T-cell (primary cell): Measurements from ENCODE around the gene KATNBL1. TPM values are rescaled to one million over a fixed set of nuclear protein-coding genes. Genes with fewer than 3 reads are reported as not detected.
"Not testable (repeated sequence)": the region's sequence is repeated elsewhere in the genome, so short reads cannot be mapped to it uniquely, and the experiment has no call there.

Source experiments
- ATAC-seq, 4 experiments: fragments of 200-7000 bp in 3 of 4; fragments of 150-1000 bp in 1 of 4; cut with Tn5 transposase; replicated peaks in 1 of 4; 1 replicate in 3 of 4; 2 replicates in 1 of 4; pipeline ENCODE4 v1.10.0; 2021; ENCODE audit warnings: moderate library complexity in 3 of 4, mild to moderate bottlenecking in 2 of 4, moderate number of reproducible peaks in 1 of 4
- CTCF ChIA-PET, 2 donors: fragments of 300-600 bp; sonication (Branson Sonifier 250); formaldehyde crosslinking; loops; one replicate each; lab custom pipeline; 2022; ENCODE audit warnings: antibody characterized with exemption in 2 of 2; lab: Charles Lee
- POLR2A ChIA-PET, 2 donors: fragments of 300-600 bp; sonication (Branson Sonifier 250); formaldehyde crosslinking; loops; one replicate each; lab custom pipeline; 2022; ENCODE audit warnings: antibody characterized with exemption in 2 of 2; lab: Charles Lee
- DNase-seq, 35 experiments: peaks; one replicate each; pipeline versions ENCODE4 v3.0.0 to v3.0.0-alpha.2; 2013 to 2023
- H3K27ac ChIP-seq: one replicate; pipeline ENCODE4 v1.5.1; 2013; ENCODE audit warnings: low read length
- H3K27me3 ChIP-seq, 2 experiments: replicated peaks in 1 of 2; 1 replicate in 1 of 2; 2 replicates in 1 of 2; pipeline versions ENCODE4 v1.6.1 to v1.7.0; 2013; ENCODE audit warnings: low read length in 1 of 2, mixed read lengths in 1 of 2; ENCODE audit not compliant: control insufficient read depth in 2 of 2, insufficient read depth in 2 of 2; ENCODE audit errors: extremely low read depth in 1 of 2
- H3K36me3 ChIP-seq, 2 donors: 1 replicate in 1 of 2; 2 replicates in 1 of 2; pipeline versions ENCODE4 v1.6.1 to v1.7.0; 2013; ENCODE audit warnings: low read length in 1 of 2; ENCODE audit not compliant: control insufficient read depth in 2 of 2, insufficient read depth in 1 of 2; ENCODE audit errors: extremely low read depth in 1 of 2
- H3K4me1 ChIP-seq, 2 experiments: 1 replicate in 1 of 2; 2 replicates in 1 of 2; pipeline versions ENCODE4 v1.6.1 to v1.7.0; 2013; ENCODE audit warnings: low read length in 2 of 2, mixed read lengths in 1 of 2; ENCODE audit not compliant: insufficient read depth in 2 of 2, control insufficient read depth in 1 of 2; ENCODE audit errors: extremely low read depth in 1 of 2
- H3K4me3 ChIP-seq, 2 donors: 1 replicate in 1 of 2; 2 replicates in 1 of 2; pipeline versions ENCODE4 v1.5.1 to v1.7.0; 2013; ENCODE audit warnings: mild to moderate bottlenecking in 2 of 2, low read length in 1 of 2, moderate library complexity in 1 of 2; ENCODE audit not compliant: control insufficient read depth in 1 of 2; ENCODE audit errors: extremely low read depth in 1 of 2
- H3K9me3 ChIP-seq: 2 replicates; pipeline ENCODE4 v1.7.0; 2013
- H3K27ac Mint-ChIP-seq, 2 donors: one replicate each; pipeline ENCODE4 v1.8.0; 2020 to 2021; ENCODE audit warnings: mild to moderate bottlenecking in 2 of 2, mixed read lengths in 2 of 2
- H3K27me3 Mint-ChIP-seq, 2 donors: one replicate each; pipeline ENCODE4 v1.8.0; 2021 to 2022; ENCODE audit warnings: mixed read lengths in 2 of 2
- H3K36me3 Mint-ChIP-seq: one replicate; pipeline ENCODE4 v1.8.0; 2021; ENCODE audit warnings: mixed read lengths
- H3K4me1 Mint-ChIP-seq, 3 donors: one replicate each; pipeline ENCODE4 v1.8.0; 2020 to 2022; ENCODE audit warnings: mixed read lengths in 3 of 3, mild to moderate bottlenecking in 1 of 3
- H3K4me3 Mint-ChIP-seq, 3 donors: one replicate each; pipeline ENCODE4 v1.8.0; 2020 to 2022; ENCODE audit warnings: mild to moderate bottlenecking in 3 of 3, mixed read lengths in 3 of 3, moderate library complexity in 3 of 3
- H3K9me3 Mint-ChIP-seq, 3 donors: one replicate each; pipeline ENCODE4 v1.8.0; 2020 to 2022; ENCODE audit warnings: mixed read lengths in 3 of 3
- WGBS: methylation state at CpG from one replicate; pipeline ENCODE4 v1.1.5; 2013; ENCODE audit warnings: missing lambda C conversion rate; ENCODE audit not compliant: insufficient coverage; 5-methylcytosine and 5-hydroxymethylcytosine counted together
- total RNA-seq, 35 experiments: library from RNA in 6 of 35; stranded (reverse) in 6 of 35; fragments of 120-200 nt in 1 of 35; gene quantifications; one replicate each; pipeline versions ENCODE4 v1.2.1 to v1.2.4 and lab custom pipeline; 2013 to 2026

KATNBL1 gene
- total RNA-seq, 5 donors from 2014 or later (not counting 1 experiment from before 2014, with no cell fraction given), result 27.1 to 37.3 (median 29.5) TPM

DNA sequence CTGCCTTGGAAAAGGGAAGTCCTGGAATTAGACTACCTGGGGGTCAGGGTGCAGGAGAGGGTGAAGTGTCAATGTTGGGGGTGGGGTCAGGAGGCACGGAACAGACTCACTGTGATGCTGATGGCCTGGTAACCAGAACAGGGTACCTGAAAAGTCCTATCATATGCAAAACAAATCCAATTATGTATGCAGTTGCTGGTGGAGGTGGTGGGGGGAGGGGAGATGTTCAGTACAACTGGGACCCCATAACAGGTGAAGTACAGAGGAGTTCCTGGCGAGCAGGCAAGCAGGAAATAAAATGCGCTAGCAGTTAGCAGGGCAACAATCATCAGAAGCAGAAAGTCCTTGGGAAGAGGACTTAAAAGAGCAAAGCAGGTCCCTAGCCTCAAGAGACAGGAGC, 4.2 kb upstream of the KATNBL1 start:
- ChIA-PET CTCF (no interaction called here), POLR2A (no interaction called here)
- Histone ChIP-seq H3K36me3 (no peaks in the 10 kb centered on the region), H3K4me1 (peaks cover 0 to 1% of the 10 kb centered on the region in 2 experiments), H3K27me3 (peaks cover 0 to 2% of the 10 kb centered on the region in 2 experiments), H3K27ac (no peak overlapping the region), H3K9me3 (no peaks in the 10 kb centered on the region), H3K4me3 (no peak overlapping the region)
- H3K27me3 Mint-ChIP-seq, result no peaks in the 10 kb centered on the region
- ATAC-seq (no peak), DNase-seq (no peak)
- H3K4me1 Mint-ChIP-seq, result peaks cover under 1 to 2% (median 2%) of the 10 kb centered on the region in 3 donors
- H3K36me3 Mint-ChIP-seq, result no peaks in the 10 kb centered on the region
- H3K27ac Mint-ChIP-seq, result no peak overlapping the region
- H3K9me3 Mint-ChIP-seq, result no peaks in the 10 kb centered on the region
- H3K4me3 Mint-ChIP-seq, result no peak overlapping the region
- WGBS, result 43% methylated on average over 2 of the region's 3 CpGs

DNA sequence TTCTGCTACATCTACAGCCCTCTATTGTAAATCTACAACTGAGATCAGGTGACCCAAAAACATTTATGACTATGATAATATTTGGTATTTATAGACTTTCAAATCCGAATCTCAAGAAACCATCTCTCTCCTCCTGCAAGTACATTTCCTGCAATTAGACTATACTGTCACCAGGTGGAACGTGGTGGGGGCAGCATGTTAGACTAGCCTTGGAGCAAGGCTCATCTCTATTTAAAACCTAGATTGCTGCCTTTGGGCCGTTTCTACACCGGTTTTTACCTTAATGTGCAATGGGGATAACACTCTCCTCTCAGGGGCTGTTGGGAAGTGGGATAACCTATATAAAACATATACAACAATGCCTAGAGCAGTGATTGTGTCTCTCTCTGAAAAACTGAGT, 3.8 kb upstream of the KATNBL1 start:
- Mint-ChIP-seq H3K36me3 (no peaks in the 10 kb centered on the region), H3K4me1 (peaks cover 5 to 7% (median 6%) of the 10 kb centered on the region in 3 donors), H3K27me3 (no peaks in the 10 kb centered on the region), H3K9me3 (no peaks in the 10 kb centered on the region), H3K27ac (no peak overlapping the region), H3K4me3 (no peak overlapping the region)
- Histone ChIP-seq H3K4me3 (no peak overlapping the region), H3K4me1 (peaks cover 1 to 4% of the 10 kb centered on the region in 2 experiments), H3K27ac (no peak overlapping the region), H3K9me3 (no peaks in the 10 kb centered on the region), H3K36me3 (no peaks in the 10 kb centered on the region), H3K27me3 (peaks cover 0 to 2% of the 10 kb centered on the region in 2 experiments)
- ChIA-PET POLR2A (no interaction called here), CTCF (no interaction called here)
- ATAC-seq (no peak), DNase-seq (no peak)
- WGBS, result no CpG with 5 or more reads among the region's 4 CpGs

DNA sequence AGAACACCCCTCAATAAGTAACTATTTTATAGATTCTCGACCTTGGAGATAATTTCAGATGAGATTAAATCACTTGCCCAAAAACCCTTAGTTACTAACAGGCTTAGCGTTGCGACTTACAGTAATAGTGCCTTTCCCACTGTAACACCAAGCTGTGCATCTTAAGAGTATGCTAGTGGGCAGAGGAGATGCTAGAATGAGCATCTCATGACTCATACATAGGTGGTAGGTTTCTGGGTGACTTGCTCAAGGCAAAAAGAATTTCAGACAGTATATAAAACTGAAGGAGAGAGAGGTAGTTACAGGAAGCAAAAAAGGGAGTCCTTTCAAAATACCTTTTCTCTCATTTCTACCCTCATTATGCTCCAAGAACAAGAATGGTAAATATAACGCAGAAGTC, 3.9 kb downstream of the KATNBL1 start:
- Mint-ChIP-seq H3K27ac (no peak overlapping the region), H3K4me3 (no peak overlapping the region), H3K36me3 (peaks cover 11% of the 10 kb centered on the region), H3K9me3 (no peaks in the 10 kb centered on the region), H3K27me3 (no peaks in the 10 kb centered on the region), H3K4me1 (peaks cover 27 to 35% (median 32%) of the 10 kb centered on the region in 3 donors)
- no CpG with 5 or more reads among the region's 4 CpGs for WGBS
- DNase-seq, result no peak
- CTCF ChIA-PET, result no interaction called here
- H3K36me3 ChIP-seq, result no peaks in the 10 kb centered on the region
- H3K4me1 ChIP-seq, result peaks cover 3 to 8% of the 10 kb centered on the region in 2 experiments
- no peak overlapping the region for H3K4me3 ChIP-seq
- ATAC-seq, result no peak
- no peaks in the 10 kb centered on the region for H3K9me3 ChIP-seq
- POLR2A ChIA-PET, result interaction anchor here in 1 of 2 donors (0.6 kb wide), 1 partner anchor 376 kb away, joined by 3 read pairs; no protein-coding TSS in a partner anchor
- no peaks in the 10 kb centered on the region for H3K27me3 ChIP-seq
- H3K27ac ChIP-seq, result no peak overlapping the region

DNA sequence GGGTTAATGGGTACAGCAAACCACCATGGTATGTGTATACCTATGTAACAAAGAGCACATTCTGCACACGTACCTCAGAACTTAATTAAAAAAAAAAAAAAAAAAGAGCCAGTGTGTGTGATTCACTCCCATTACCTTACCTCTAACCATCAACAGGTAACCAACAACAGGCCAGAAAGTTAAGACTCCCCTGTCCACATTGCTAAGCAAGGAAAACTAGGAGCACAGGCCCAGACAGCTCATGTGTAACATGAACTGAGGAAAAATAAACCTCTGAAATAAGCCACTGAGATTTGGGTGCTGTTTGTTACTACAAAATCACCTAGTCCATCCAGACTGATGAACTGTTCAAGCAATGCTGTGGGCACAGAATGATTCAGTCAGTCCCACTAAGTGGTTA, 6.0 kb downstream of the KATNBL1 start:
- WGBS, result no CpG with 5 or more reads among the region's 1 CpG
- Histone ChIP-seq H3K4me1 (peaks cover 3 to 6% of the 10 kb centered on the region in 2 experiments), H3K9me3 (no peaks in the 10 kb centered on the region), H3K36me3 (no peaks in the 10 kb centered on the region), H3K4me3 (no peak overlapping the region), H3K27ac (no peak overlapping the region), H3K27me3 (no peaks in the 10 kb centered on the region)
- Mint-ChIP-seq H3K36me3 (peaks cover 19% of the 10 kb centered on the region), H3K27me3 (no peaks in the 10 kb centered on the region), H3K4me1 (peaks cover 25 to 31% (median 29%) of the 10 kb centered on the region in 3 donors), H3K4me3 (no peak overlapping the region), H3K9me3 (no peaks in the 10 kb centered on the region), H3K27ac (no peak overlapping the region)
- DNase-seq (no peak), ATAC-seq (no peak)
- POLR2A ChIA-PET, result no interaction called here
- CTCF ChIA-PET, result interaction anchor here in 1 of 2 donors (0.8 kb wide), 1 partner anchor 8 kb away, joined by 8 read pairs; no protein-coding TSS in a partner anchor

DNA sequence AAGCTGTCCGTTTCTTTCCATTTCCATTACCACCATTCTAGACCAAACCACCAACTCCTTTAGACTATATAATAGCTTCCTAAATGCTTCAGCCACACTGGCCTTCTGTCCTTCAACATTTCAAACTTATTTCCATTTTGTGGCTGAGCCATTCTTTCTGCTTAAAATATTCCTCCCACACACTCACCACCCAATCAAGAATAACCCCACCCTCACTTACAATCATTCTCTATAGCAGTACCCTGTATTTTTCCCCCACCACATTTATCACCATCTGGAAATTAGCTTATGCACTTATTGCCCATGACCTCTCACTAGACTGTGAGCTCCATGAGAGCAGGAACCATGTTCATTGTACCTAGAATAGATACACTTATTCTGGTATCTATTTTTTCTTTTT, 6.6 kb downstream of the KATNBL1 start:
- Mint-ChIP-seq H3K27ac (no peak overlapping the region), H3K4me3 (no peak overlapping the region)
- H3K9me3 ChIP-seq, result no peaks in the 10 kb centered on the region

DNA sequence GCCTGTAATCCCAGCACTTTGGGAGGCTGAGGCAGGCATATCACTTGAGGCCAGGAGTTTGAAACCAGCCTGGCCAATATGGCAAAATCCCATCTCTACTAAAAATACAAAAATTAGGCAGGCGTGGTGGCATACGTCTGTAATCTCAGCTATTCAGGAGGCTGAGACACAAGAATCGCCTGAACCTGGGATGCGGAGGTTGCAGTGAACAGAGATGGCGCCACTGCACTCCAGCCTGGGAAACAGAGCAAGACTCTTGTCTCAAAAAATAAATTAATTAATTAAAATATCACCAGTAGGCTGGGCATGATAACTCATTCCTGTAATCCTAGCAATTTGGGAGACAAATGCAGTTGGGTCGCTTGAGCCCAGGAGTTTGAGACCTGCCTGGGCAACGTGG, 16.6 kb downstream of the KATNBL1 start:
- H3K27me3 ChIP-seq, H3K9me3 ChIP-seq, H3K4me3 ChIP-seq, H3K27me3 Mint-ChIP-seq, H3K27ac ChIP-seq, CTCF ChIA-PET, H3K9me3 Mint-ChIP-seq, H3K36me3 Mint-ChIP-seq, ATAC-seq, H3K4me1 ChIP-seq, DNase-seq, H3K36me3 ChIP-seq, H3K27ac Mint-ChIP-seq, H3K4me3 Mint-ChIP-seq: not testable (repeated sequence)
- WGBS, result 71% methylated on average over 4 of the region's 7 CpGs
- H3K4me1 Mint-ChIP-seq, result peaks cover 18 to 31% (median 22%) of the 10 kb centered on the region in 3 donors
- POLR2A ChIA-PET, result interaction anchor here in 1 of 2 donors (0.6 kb wide), 1 partner anchor 11 kb away, joined by 3 read pairs; no protein-coding TSS in a partner anchor

More for the DNA sequence above, 6.6 kb downstream of the KATNBL1 start:
- Histone ChIP-seq H3K27me3 (no peaks in the 10 kb centered on the region), H3K27ac (no peak overlapping the region), H3K4me1 (peaks cover 0 to 3% of the 10 kb centered on the region in 2 experiments), H3K4me3 (no peak overlapping the region), H3K36me3 (no peaks in the 10 kb centered on the region)
- CTCF ChIA-PET, result interaction anchor here in 1 of 2 donors (0.8 kb wide), 1 partner anchor 9 kb away, joined by 8 read pairs; no protein-coding TSS in a partner anchor
- ATAC-seq, result no peak
- Mint-ChIP-seq H3K36me3 (peaks cover 19% of the 10 kb centered on the region), H3K4me1 (peaks cover 21 to 28% (median 24%) of the 10 kb centered on the region in 3 donors), H3K9me3 (no peaks in the 10 kb centered on the region), H3K27me3 (no peaks in the 10 kb centered on the region)
- 100% methylated on average over 1 of the region's 1 CpG for WGBS
- DNase-seq, result no peak
- POLR2A ChIA-PET, result no interaction called here
